Subcutaneous abdominal adipose tissue (tissue), 5 donors: ENCODE results near the gene MAP3K21.

ENCODE experiments used
- H3K27ac ChIP-seq: one replicate; pipeline ENCODE4 v1.7.0; 2013; ENCODE audit warnings: low read depth, mild to moderate bottlenecking, inconsistent platforms, low read length, moderate library complexity
- H3K27me3 ChIP-seq, 5 donors: one replicate each; pipeline ENCODE4 v1.7.0; 2013; ENCODE audit warnings: low read length in 5 of 5, inconsistent platforms in 1 of 5; ENCODE audit not compliant: control insufficient read depth in 5 of 5, insufficient read depth in 4 of 5
- H3K36me3 ChIP-seq, 5 donors: one replicate each; pipeline ENCODE4 v1.7.0; 2013; ENCODE audit warnings: low read length in 5 of 5; ENCODE audit not compliant: control insufficient read depth in 5 of 5, insufficient read depth in 5 of 5
- H3K4me1 ChIP-seq, 5 donors: one replicate each; pipeline ENCODE4 v1.7.0; 2013; ENCODE audit warnings: low read length in 5 of 5, mild to moderate bottlenecking in 3 of 5, moderate library complexity in 1 of 5; ENCODE audit not compliant: control insufficient read depth in 5 of 5, insufficient read depth in 5 of 5
- H3K4me3 ChIP-seq, 5 donors: one replicate each; pipeline ENCODE4 v1.7.0; 2013; ENCODE audit warnings: low read length in 5 of 5, low read depth in 1 of 5
- H3K9ac ChIP-seq, 5 donors: one replicate each; pipeline ENCODE4 v1.7.0; 2013; ENCODE audit warnings: low read length in 5 of 5, mild to moderate bottlenecking in 4 of 5, moderate library complexity in 3 of 5
- H3K9me3 ChIP-seq, 5 donors: one replicate each; pipeline ENCODE4 v1.7.0; 2013; ENCODE audit warnings: low read length in 5 of 5; ENCODE audit not compliant: control insufficient read depth in 5 of 5
- donor health status: healthy.
- donor health status: healthy.
- donor health status: healthy.
- donor health status: healthy.
- donor health status: healthy.

MAP3K21 gene

DNA sequence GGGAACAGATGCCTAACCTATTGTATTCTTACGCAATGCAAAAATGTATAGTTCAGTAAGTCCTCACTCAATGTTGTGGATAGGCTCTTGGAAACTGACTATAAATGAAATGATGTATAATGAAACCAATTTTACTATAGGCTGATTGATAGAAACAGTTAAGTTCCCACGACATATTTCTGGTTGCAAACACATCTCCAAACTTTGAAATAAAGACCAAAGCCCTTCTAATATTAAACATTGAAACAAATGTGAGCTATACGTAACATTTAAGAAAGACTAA lies 29.1 kb downstream of the MAP3K21 start:
- Histone ChIP-seq H3K4me1 (peaks cover 0 to 10% (median 0%) of the 10 kb centered on the region in 5 donors), H3K9me3 (no peaks in the 10 kb centered on the region), H3K4me3 (no peak overlapping the region), H3K9ac (no peak overlapping the region), H3K27me3 (peaks cover 0 to under 1% (median 0%) of the 10 kb centered on the region in 5 donors), H3K27ac (no peak overlapping the region), H3K36me3 (no peaks in the 10 kb centered on the region)

- no peak overlapping the region for H3K9ac ChIP-seq
- H3K36me3 ChIP-seq = no peaks in the 10 kb centered on the region
- H3K4me3 ChIP-seq = no peak overlapping the region
- H3K4me1 ChIP-seq = peaks cover 0 to 10% (median 0%) of the 10 kb centered on the region in 5 donors
- H3K27me3 ChIP-seq = peaks cover 0 to 4% (median 0%) of the 10 kb centered on the region in 5 donors
- no peak overlapping the region for H3K27ac ChIP-seq
- no peaks in the 10 kb centered on the region for H3K9me3 ChIP-seq
These were observed 30.3 kb downstream of the MAP3K21 start for GRCh38 chr1:233357595-233358397.

DNA sequence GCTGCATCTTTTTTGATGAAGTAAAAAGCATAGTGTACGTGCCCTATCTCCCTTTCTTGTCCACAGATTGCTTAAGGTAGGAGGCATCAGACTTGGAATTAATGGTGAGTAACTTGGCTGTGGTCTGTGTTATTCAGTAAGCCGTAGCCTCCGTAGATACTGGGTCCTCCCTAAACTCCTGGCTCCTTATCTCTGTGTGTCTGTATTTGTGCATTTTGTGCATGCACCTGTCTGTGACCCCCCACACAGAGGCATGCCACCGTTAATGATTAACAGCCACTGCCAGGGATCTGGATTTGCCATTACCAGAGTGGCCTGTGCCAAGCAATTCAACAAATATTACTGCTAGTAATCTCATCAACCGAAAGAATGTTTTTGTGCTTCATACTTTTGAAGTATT lies 31.9 kb downstream of the MAP3K21 start:
- no peaks in the 10 kb centered on the region for H3K9me3 ChIP-seq
- H3K9ac ChIP-seq = no peak overlapping the region
- peaks cover 0 to 4% (median 0%) of the 10 kb centered on the region in 5 donors for H3K27me3 ChIP-seq
- H3K4me3 ChIP-seq = no peak overlapping the region
- H3K4me1 ChIP-seq = peaks cover 0 to 10% (median 0%) of the 10 kb centered on the region in 5 donors
- no peaks in the 10 kb centered on the region for H3K36me3 ChIP-seq
- no peak overlapping the region for H3K27ac ChIP-seq

GRCh38 chr1:233359905-233360304 lies 32.4 kb downstream of the MAP3K21 start:
- no peaks in the 10 kb centered on the region for H3K36me3 ChIP-seq
- H3K4me1 ChIP-seq = peaks cover 0 to 10% (median 0%) of the 10 kb centered on the region in 5 donors
- H3K4me3 ChIP-seq = no peak overlapping the region
- H3K9me3 ChIP-seq = no peaks in the 10 kb centered on the region
- no peak overlapping the region for H3K27ac ChIP-seq
- peaks cover 0 to 4% (median 0%) of the 10 kb centered on the region in 5 donors for H3K27me3 ChIP-seq
- no peak overlapping the region for H3K9ac ChIP-seq

GRCh38 chr1:233360525-233361102 lies 33.1 kb downstream of the MAP3K21 start:
- H3K27ac ChIP-seq = no peak overlapping the region
- H3K27me3 ChIP-seq = peaks cover 0 to 4% (median 0%) of the 10 kb centered on the region in 5 donors
- H3K4me1 ChIP-seq = peaks cover 0 to 10% (median 0%) of the 10 kb centered on the region in 5 donors
- no peak overlapping the region for H3K9ac ChIP-seq
- H3K9me3 ChIP-seq = no peaks in the 10 kb centered on the region
- H3K4me3 ChIP-seq = no peak overlapping the region
- no peaks in the 10 kb centered on the region for H3K36me3 ChIP-seq

GRCh38 chr1:233361876-233362275 lies 34.4 kb downstream of the MAP3K21 start:
- H3K9ac ChIP-seq = no peak overlapping the region
- H3K36me3 ChIP-seq = no peaks in the 10 kb centered on the region
- peaks cover 0 to 4% (median 0%) of the 10 kb centered on the region in 5 donors for H3K27me3 ChIP-seq
- H3K4me1 ChIP-seq = peaks cover 0 to 7% (median 0%) of the 10 kb centered on the region in 5 donors
- H3K27ac ChIP-seq = no peak overlapping the region
- H3K9me3 ChIP-seq = no peaks in the 10 kb centered on the region
- no peak overlapping the region for H3K4me3 ChIP-seq

GRCh38 chr1:233362743-233363142 lies 35.2 kb downstream of the MAP3K21 start:
- H3K9me3 ChIP-seq = no peaks in the 10 kb centered on the region
- no peak overlapping the region for H3K9ac ChIP-seq
- H3K4me1 ChIP-seq = peaks cover 0 to 2% (median 0%) of the 10 kb centered on the region in 5 donors
- H3K36me3 ChIP-seq = no peaks in the 10 kb centered on the region
- H3K27ac ChIP-seq = no peak overlapping the region
- no peak overlapping the region for H3K4me3 ChIP-seq
- H3K27me3 ChIP-seq = peaks cover 0 to 4% (median 0%) of the 10 kb centered on the region in 5 donors

DNA sequence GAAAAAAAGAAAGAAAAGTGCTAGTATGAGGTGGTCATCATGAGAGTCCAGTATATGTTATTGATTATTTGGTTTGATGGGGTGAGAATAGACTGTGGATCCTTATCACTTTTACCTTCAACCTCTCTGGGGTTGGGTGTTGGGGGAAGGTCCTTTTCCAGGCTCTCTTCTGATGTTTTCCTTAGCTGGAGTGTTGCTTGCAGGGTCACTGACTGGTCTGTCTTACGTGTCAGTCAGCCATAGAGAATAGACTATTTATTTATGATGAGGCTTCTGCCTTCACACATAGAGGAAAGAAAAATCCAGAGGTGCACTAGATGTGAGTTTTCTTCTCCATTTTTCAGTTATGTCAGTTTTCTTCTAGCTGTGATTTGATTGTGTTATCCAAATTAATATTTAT lies 36.5 kb downstream of the MAP3K21 start:
- Histone ChIP-seq H3K4me1 (peaks cover 0 to 4% (median 0%) of the 10 kb centered on the region in 5 donors), H3K36me3 (no peaks in the 10 kb centered on the region), H3K4me3 (no peak overlapping the region), H3K27me3 (peaks cover 0 to 4% (median 0%) of the 10 kb centered on the region in 5 donors), H3K27ac (no peak overlapping the region), H3K9me3 (no peaks in the 10 kb centered on the region), H3K9ac (no peak overlapping the region)

- H3K27ac ChIP-seq = no peak overlapping the region
- H3K36me3 ChIP-seq = no peaks in the 10 kb centered on the region
- H3K4me3 ChIP-seq = no peak overlapping the region
- no peak overlapping the region for H3K9ac ChIP-seq
- peaks cover 0 to 4% (median 0%) of the 10 kb centered on the region in 5 donors for H3K27me3 ChIP-seq
- no peaks in the 10 kb centered on the region for H3K9me3 ChIP-seq
- H3K4me1 ChIP-seq = peaks cover 0 to 4% (median 0%) of the 10 kb centered on the region in 5 donors
These were observed 37.4 kb downstream of the MAP3K21 start for GRCh38 chr1:233364695-233365539.

- H3K9ac ChIP-seq = no peak overlapping the region
- no peak overlapping the region for H3K27ac ChIP-seq
- H3K4me1 ChIP-seq = peaks cover 0 to 4% (median 0%) of the 10 kb centered on the region in 5 donors
- peaks cover 0 to 4% (median 0%) of the 10 kb centered on the region in 5 donors for H3K27me3 ChIP-seq
- no peaks in the 10 kb centered on the region for H3K9me3 ChIP-seq
- no peaks in the 10 kb centered on the region for H3K36me3 ChIP-seq
- H3K4me3 ChIP-seq = no peak overlapping the region
These were observed 39.1 kb downstream of the MAP3K21 start for GRCh38 chr1:233366575-233366974.
